HepG2 (cell line): ENCODE results near the gene NTN3. TPM values are rescaled to one million over a fixed set of nuclear protein-coding genes. Genes with fewer than 3 reads are reported as not detected.

Experiments
- ELF3 ChIP-seq: IDR thresholded peaks from 2 replicates; pipeline ENCODE4 v1.6.1; 2016; ENCODE audit warnings: missing genetic modification reagents, missing compliant biosample characterization
- ETV5 ChIP-seq: IDR thresholded peaks from 2 replicates; pipeline ENCODE4 v1.6.1; 2018; ENCODE audit warnings: missing biosample characterization, missing genetic modification reagents, inconsistent platforms, borderline replicate concordance
- FOSL2 ChIP-seq: sonication (generic); formaldehyde crosslinking; IDR thresholded peaks from 2 replicates; pipeline ENCODE4 v1.4.0; 2020; ENCODE audit warnings: missing genetic modification reagents
- GABPA ChIP-seq, 2 experiments: IDR thresholded peaks; 2 replicates each; pipeline ENCODE4 v1.6.1; 2011 to 2016; ENCODE audit warnings: low read depth in 2 of 2, low read length in 1 of 2, missing biosample characterization in 1 of 2, missing genetic modification characterization in 1 of 2
- LBX2 ChIP-seq: sonication (generic); formaldehyde crosslinking; IDR thresholded peaks from 2 replicates; pipeline ENCODE4 v1.5.0; 2020; ENCODE audit warnings: missing genetic modification reagents, mild to moderate bottlenecking, borderline replicate concordance
- MAX ChIP-seq: IDR thresholded peaks from 2 replicates; pipeline ENCODE4 v1.6.1; 2012; ENCODE audit warnings: inconsistent platforms
- MTERF4 ChIP-seq: sonication (generic); formaldehyde crosslinking; IDR thresholded peaks from 2 replicates; pipeline ENCODE4 v1.8.0; 2023; ENCODE audit warnings: mild to moderate bottlenecking, missing genetic modification reagents
- MXI1 ChIP-seq: IDR thresholded peaks from 3 replicates; pipeline ENCODE4 v1.6.1; 2012; ENCODE audit warnings: low read depth, low read length, inconsistent platforms, borderline replicate concordance
- PRDM15 ChIP-seq: sonication (generic); formaldehyde crosslinking; IDR thresholded peaks from 2 replicates; pipeline ENCODE4 v1.4.0; 2020; ENCODE audit warnings: missing genetic modification reagents
- TFAP4 ChIP-seq: sonication (generic); IDR thresholded peaks from 2 replicates; pipeline ENCODE4 v1.6.1; 2016; ENCODE audit warnings: low read depth, borderline replicate concordance
- ZFX ChIP-seq: sonication (generic); formaldehyde crosslinking; IDR thresholded peaks from 2 replicates; pipeline ENCODE4 v1.4.0; 2020; ENCODE audit warnings: mild to moderate bottlenecking, low read depth, missing genetic modification reagents, moderate library complexity
- ZNF263 ChIP-seq: sonication (generic); formaldehyde crosslinking; IDR thresholded peaks from 2 replicates; pipeline ENCODE4 v1.4.0; 2020; ENCODE audit warnings: missing genetic modification reagents
- ZNF687 ChIP-seq: sonication (generic); formaldehyde crosslinking; IDR thresholded peaks from 2 replicates; pipeline ENCODE4 v1.5.1; 2020; ENCODE audit warnings: mild to moderate bottlenecking, missing genetic modification reagents, moderate library complexity
- polyA plus RNA-seq, 8 experiments: library from polyadenylated mRNA; depleted of rRNA in 3 of 8; stranded (reverse) in 7 of 8; unstranded in 1 of 8; fragments of >200 nt; fragmentation: Illumina TruSeq in 4 of 8; extraction: Trizol in 4 of 8; gene quantifications; 2 replicates each; pipeline versions ENCODE4 v1.2.1 to v1.2.3, GENCODE V29; 2011 to 2016; ENCODE audit warnings: low read depth in 4 of 8, missing spikeins in 1 of 8, mixed read lengths in 1 of 8; ENCODE audit not compliant: insufficient read depth in 1 of 8
- total RNA-seq, 5 experiments: library from RNA; depleted of rRNA; stranded (reverse); fragments of >200 nt; fragmentation: Illumina TruSeq; extraction: Trizol; gene quantifications; 2 replicates each; pipeline ENCODE4 v1.2.3, GENCODE V29; 2016; ENCODE audit warnings: low read depth in 1 of 5

NTN3 gene
- total and polyA plus RNA-seq, 2 of the 13 experiments (the other 11 are each of a cell fraction or from before 2014, with no cell fraction given), result 0.09 to 0.20 TPM

- TF ChIP-seq PRDM15 (CRISPR knock-in tag), result peak; percentile 62; the same call in 1 of the 2 replicates
- peak; percentile 68 for TF ChIP-seq ZNF687
- TF ChIP-seq ZNF263 (CRISPR knock-in tag), result peak; percentile 93
- TF ChIP-seq GABPA (IDR thresholded peaks at IDR 0.05; ENCODE audit: low read depth, low read length), result no peak
- TF ChIP-seq GABPA (CRISPR knock-in tag; IDR thresholded peaks at IDR 0.05; ENCODE audit: low read depth), result peak; percentile 66
- no peak for TF ChIP-seq FOSL2 (CRISPR knock-in tag)
- no peak for TF ChIP-seq TFAP4
- peak; percentile 39; the same call in 1 of the 3 replicates for TF ChIP-seq MXI1
- TF ChIP-seq MAX, result peak; percentile 50; the same call in 1 of the 2 replicates
- TF ChIP-seq ZFX (CRISPR knock-in tag), result peak; percentile 32; the same call in 1 of the 2 replicates
- no peak for TF ChIP-seq MTERF4 (CRISPR knock-in tag)
- no peak for TF ChIP-seq LBX2 (CRISPR knock-in tag)
- peak; percentile 57; the same call in 1 of the 2 replicates for TF ChIP-seq ELF3 (CRISPR knock-in tag)
- TF ChIP-seq ETV5 (CRISPR knock-in tag), result peak; percentile 33; the same call in 1 of the 2 replicates
Observed at GRCh38 chr16:2516391-2517240, 45.5 kb downstream of the NTN3 start (continued).
